ENCODE measurements around the gene PRRC1. TPM values are rescaled to one million over a fixed set of nuclear protein-coding genes. Genes with fewer than 3 reads are reported as not detected.
"Not testable (repeated sequence)": the region's sequence is repeated elsewhere in the genome, so short reads cannot be mapped to it uniquely, and the experiment has no call there.

The PRRC1 gene
- total RNA-seq, 1 experiment from 2014 or later, result 80.5 TPM

- Mint-ChIP-seq H3K27me3 (ENCODE audit: unreplicated experiment) (no peaks in the 10 kb centered on the region), H3K9me3 (ENCODE audit: low read depth, unreplicated experiment) (peaks cover 12% of the 10 kb centered on the region), H3K4me3 (ENCODE audit: low read depth, unreplicated experiment) (no peak overlapping the region), H3K27ac (ENCODE audit: unreplicated experiment) (no peak overlapping the region), H3K36me3 (ENCODE audit: insufficient read depth, unreplicated experiment) (peaks cover 61% of the 10 kb centered on the region), H3K4me1 (ENCODE audit: low read depth, unreplicated experiment) (peaks cover 1% of the 10 kb centered on the region)
- CTCF ChIA-PET, result no interaction called here
- no TSS peak for BruUV-seq (replicated peaks)
- DNase-seq, result no peak
- intact Hi-C loops (cut with micrococcal nuclease; ENCODE audit: unreplicated experiment), result no loop called here
- TF ChIP-seq CTCF (IDR thresholded peaks at IDR 0.05; ENCODE audit: unreplicated experiment), result no peak
Measured at GRCh38 chr5:127525181-127525580, 7.7 kb downstream of the PRRC1 start.

GRCh38 chr5:127529904-127530682 lies 12.7 kb downstream of the PRRC1 start:
- Mint-ChIP-seq H3K27ac (ENCODE audit: unreplicated experiment) (no peak overlapping the region), H3K27me3 (ENCODE audit: unreplicated experiment) (no peaks in the 10 kb centered on the region), H3K36me3 (ENCODE audit: insufficient read depth, unreplicated experiment) (peaks cover 65% of the 10 kb centered on the region), H3K4me1 (ENCODE audit: low read depth, unreplicated experiment) (no peaks in the 10 kb centered on the region), H3K9me3 (ENCODE audit: low read depth, unreplicated experiment) (no peaks in the 10 kb centered on the region), H3K4me3 (ENCODE audit: low read depth, unreplicated experiment) (no peak overlapping the region)
- intact Hi-C loops (cut with micrococcal nuclease; ENCODE audit: unreplicated experiment), result no loop called here
- TF ChIP-seq CTCF (IDR thresholded peaks at IDR 0.05; ENCODE audit: unreplicated experiment), result no peak
- no peak for DNase-seq
- CTCF ChIA-PET, result no interaction called here
- no TSS peak for BruUV-seq (replicated peaks)

GRCh38 chr5:127536687-127537086 lies 19.2 kb downstream of the PRRC1 start:
- DNase-seq, result no peak
- peaks cover 45% of the 10 kb centered on the region for H3K36me3 Mint-ChIP-seq (ENCODE audit: insufficient read depth, unreplicated experiment)
- H3K27me3 Mint-ChIP-seq (ENCODE audit: unreplicated experiment), result no peaks in the 10 kb centered on the region
- H3K4me3 Mint-ChIP-seq (ENCODE audit: low read depth, unreplicated experiment), result no peak overlapping the region
- no peak overlapping the region for H3K27ac Mint-ChIP-seq (ENCODE audit: unreplicated experiment)
- H3K4me1 Mint-ChIP-seq (ENCODE audit: low read depth, unreplicated experiment), result no peaks in the 10 kb centered on the region
- intact Hi-C loops (cut with micrococcal nuclease; ENCODE audit: unreplicated experiment), result no loop called here
- H3K9me3 Mint-ChIP-seq (ENCODE audit: low read depth, unreplicated experiment), result peaks cover 8% of the 10 kb centered on the region
- no peak for TF ChIP-seq CTCF (IDR thresholded peaks at IDR 0.05; ENCODE audit: unreplicated experiment)
- no TSS peak for BruUV-seq (replicated peaks)
- CTCF ChIA-PET, result no interaction called here

GRCh38 chr5:127540553-127540952 lies 23.1 kb downstream of the PRRC1 start:
- H3K27me3 Mint-ChIP-seq (ENCODE audit: unreplicated experiment); H3K27ac Mint-ChIP-seq (ENCODE audit: unreplicated experiment); H3K4me1 Mint-ChIP-seq (ENCODE audit: low read depth, unreplicated experiment); DNase-seq; CTCF ChIA-PET; BruUV-seq (replicated peaks); intact Hi-C loops (cut with micrococcal nuclease; ENCODE audit: unreplicated experiment); H3K4me3 Mint-ChIP-seq (ENCODE audit: low read depth, unreplicated experiment): not testable (repeated sequence)
- peaks cover 13% of the 10 kb centered on the region for H3K9me3 Mint-ChIP-seq (ENCODE audit: low read depth, unreplicated experiment)
- peaks cover 36% of the 10 kb centered on the region for H3K36me3 Mint-ChIP-seq (ENCODE audit: insufficient read depth, unreplicated experiment)

GRCh38 chr5:127545249-127545648 lies 27.8 kb downstream of the PRRC1 start:
- BruUV-seq (replicated peaks); intact Hi-C loops (cut with micrococcal nuclease; ENCODE audit: unreplicated experiment): not testable (repeated sequence)
- peaks cover 40% of the 10 kb centered on the region for H3K36me3 Mint-ChIP-seq (ENCODE audit: insufficient read depth, unreplicated experiment)

More at GRCh38 chr5:127545249-127545648, 27.8 kb downstream of the PRRC1 start:
- Mint-ChIP-seq H3K9me3 (ENCODE audit: low read depth, unreplicated experiment) (peaks cover 10% of the 10 kb centered on the region), H3K4me1 (ENCODE audit: low read depth, unreplicated experiment) (peaks cover 19% of the 10 kb centered on the region)
- H3K27ac Mint-ChIP-seq (ENCODE audit: unreplicated experiment); CTCF ChIA-PET; H3K4me3 Mint-ChIP-seq (ENCODE audit: low read depth, unreplicated experiment); DNase-seq; H3K27me3 Mint-ChIP-seq (ENCODE audit: unreplicated experiment): not testable (repeated sequence)
